GM23338 (cell line): ENCODE results near the gene RPS13.
"Not testable (repeated sequence)": the region's sequence is repeated elsewhere in the genome, so short reads cannot be mapped to it uniquely, and the experiment has no call there.

Experiments
- CREB1 ChIP-seq: fragments of 250-450 bp; sonication (Bioruptor Pico); IDR thresholded peaks from 2 replicates; pipeline ENCODE4 v1.5.0; 2020; ENCODE audit warnings: low read depth, mild to moderate bottlenecking, moderate library complexity
- EZH2 ChIP-seq: fragments of 200-600 bp; sonication (generic); IDR thresholded peaks from one replicate; pipeline ENCODE4 v1.8.0; 2017; ENCODE audit warnings: antibody characterized with exemption, mild to moderate bottlenecking, low read depth; ENCODE audit not compliant: unreplicated experiment
- EZH2phosphoT487 ChIP-seq: fragments of 200-600 bp; sonication (generic); IDR thresholded peaks from one replicate; pipeline ENCODE4 v1.8.1; 2018; ENCODE audit warnings: antibody characterized with exemption; ENCODE audit not compliant: unreplicated experiment
- TF ChIP-seq, protein P1 (sequence below), 2 experiments: fragments of 200-600 bp in 1 of 2; sonication (generic) in 1 of 2; conservative IDR thresholded peaks; 2 replicates each; pipeline versions ENCODE4 v1.5.1 to v1.6.1; 2016 to 2017; ENCODE audit warnings: antibody characterized with exemption in 2 of 2, low read depth in 2 of 2, mild to moderate bottlenecking in 2 of 2, moderate library complexity in 1 of 2

DNA sequence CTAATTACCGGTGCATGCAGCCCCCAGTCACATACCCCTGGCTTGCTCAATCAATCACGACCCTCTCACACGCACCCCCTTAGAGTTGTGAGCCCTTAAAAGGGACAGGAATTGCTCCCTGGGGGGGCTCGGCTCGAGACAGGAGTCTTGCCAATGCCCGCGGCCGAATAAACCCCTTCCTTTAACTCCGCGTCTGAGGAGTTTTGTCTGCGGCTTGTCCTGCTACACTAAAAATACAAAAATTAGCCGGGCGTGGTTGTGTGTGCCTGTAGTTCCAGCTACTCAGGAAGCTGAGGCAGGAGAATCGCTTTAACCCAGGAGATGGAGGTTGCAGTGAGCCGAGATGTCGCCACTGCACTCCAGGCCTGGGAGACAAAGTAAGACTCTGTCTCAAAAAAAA, 8.5 kb upstream of the RPS13 start:
- TF ChIP-seq, protein P1, sequence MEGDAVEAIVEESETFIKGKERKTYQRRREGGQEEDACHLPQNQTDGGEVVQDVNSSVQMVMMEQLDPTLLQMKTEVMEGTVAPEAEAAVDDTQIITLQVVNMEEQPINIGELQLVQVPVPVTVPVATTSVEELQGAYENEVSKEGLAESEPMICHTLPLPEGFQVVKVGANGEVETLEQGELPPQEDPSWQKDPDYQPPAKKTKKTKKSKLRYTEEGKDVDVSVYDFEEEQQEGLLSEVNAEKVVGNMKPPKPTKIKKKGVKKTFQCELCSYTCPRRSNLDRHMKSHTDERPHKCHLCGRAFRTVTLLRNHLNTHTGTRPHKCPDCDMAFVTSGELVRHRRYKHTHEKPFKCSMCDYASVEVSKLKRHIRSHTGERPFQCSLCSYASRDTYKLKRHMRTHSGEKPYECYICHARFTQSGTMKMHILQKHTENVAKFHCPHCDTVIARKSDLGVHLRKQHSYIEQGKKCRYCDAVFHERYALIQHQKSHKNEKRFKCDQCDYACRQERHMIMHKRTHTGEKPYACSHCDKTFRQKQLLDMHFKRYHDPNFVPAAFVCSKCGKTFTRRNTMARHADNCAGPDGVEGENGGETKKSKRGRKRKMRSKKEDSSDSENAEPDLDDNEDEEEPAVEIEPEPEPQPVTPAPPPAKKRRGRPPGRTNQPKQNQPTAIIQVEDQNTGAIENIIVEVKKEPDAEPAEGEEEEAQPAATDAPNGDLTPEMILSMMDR (conservative IDR thresholded peaks at IDR 0.05; ENCODE audit: low read depth in 2 of 2): not testable (repeated sequence)
- not testable (repeated sequence) for TF ChIP-seq EZH2phosphoT487; CREB1 (CRISPR knock-in tag); EZH2
